GM10266 (cell line): ENCODE results near the gene EEF1A1.

ENCODE experiments used
- DNase-seq: peaks from one replicate; pipeline ENCODE4 v3.0.0; 2012; ENCODE audit errors: extremely low spot score
- CTCF ChIP-seq: IDR thresholded peaks from 2 replicates; pipeline ENCODE4 v1.5.1; 2012; ENCODE audit warnings: mild to moderate bottlenecking, low read depth; ENCODE audit not compliant: control insufficient read depth, insufficient read depth; ENCODE audit errors: missing control alignments

EEF1A1 gene

GRCh38 chr6:73516514-73517489 lies 4.0 kb downstream of the EEF1A1 start:
- DNase-seq: no peak
- no peak for TF ChIP-seq CTCF

GRCh38 chr6:73515204-73515655 lies 5.6 kb downstream of the EEF1A1 start:
- no peak for TF ChIP-seq CTCF
- peak; percentile 37 for DNase-seq

GRCh38 chr6:73514746-73515110 lies 6.1 kb downstream of the EEF1A1 start:
- no peak for TF ChIP-seq CTCF
- no peak for DNase-seq

GRCh38 chr6:73513496-73513854 lies 7.4 kb downstream of the EEF1A1 start:
- TF ChIP-seq CTCF: no peak
- DNase-seq: no peak

GRCh38 chr6:73511796-73512195 lies 9.0 kb downstream of the EEF1A1 start:
- DNase-seq: no peak
- no peak for TF ChIP-seq CTCF

- TF ChIP-seq CTCF: no peak
- no peak for DNase-seq
Observed at GRCh38 chr6:73509851-73510250, 11.0 kb downstream of the EEF1A1 start.

GRCh38 chr6:73508776-73509175 lies 12.1 kb downstream of the EEF1A1 start:
- DNase-seq: no peak

More at GRCh38 chr6:73508776-73509175, 12.1 kb downstream of the EEF1A1 start:
- TF ChIP-seq CTCF: no peak
